GM12878 (cell line): ENCODE results near the gene LRRK1. TPM values are rescaled to one million over a fixed set of nuclear protein-coding genes. Genes with fewer than 3 reads are reported as not detected.

Source experiments
- ATAC-seq: fragments of 200-7000 bp; cut with Tn5 transposase; 3 replicates; pipeline ENCODE4 v1.9.1; 2020; ENCODE audit warnings: mild to moderate bottlenecking, moderate library complexity
- BruUV-seq: library from RNA; stranded (reverse); fragments of 400-500 nt; replicated peaks from 2 replicates; lab custom pipeline; 2021; lab: Mats Ljungman, UMichigan
- CTCF ChIA-PET: fragments of 300-600 bp; sonication (Branson Sonifier 250); formaldehyde crosslinking; extraction: SDS; loops from one replicate; lab custom pipeline; 2021; ENCODE audit warnings: inconsistent platforms; lab: Yijun Ruan, JAX
- POLR2A ChIA-PET: fragments of 350-600 bp; formaldehyde crosslinking; extraction: SDS; loops from one replicate; lab custom pipeline; 2021; ENCODE audit warnings: inconsistent platforms; lab: Charles Lee
- RAD21 ChIA-PET: fragments of 300-600 bp; sonication (Branson Sonifier 250); formaldehyde crosslinking; loops from one replicate; lab custom pipeline; 2023; ENCODE audit warnings: antibody characterized with exemption; ENCODE audit not compliant: unreplicated experiment; lab: Charles Lee
- SMC1A ChIA-PET: fragments of 300-600 bp; sonication (Branson Sonifier 250); formaldehyde crosslinking; loops from one replicate; lab custom pipeline; 2023; ENCODE audit not compliant: unreplicated experiment, uncharacterized antibody; lab: Charles Lee
- DNase-seq: peaks from one replicate; pipeline ENCODE4 v3.0.0-alpha.2; 2011; ENCODE audit warnings: low read depth, low spot score
- FAIRE-seq: peaks from 3 replicates; lab custom pipeline; 2011; peaks lifted over from hg19 to GRCh38; lab: Jason Lieb, UNC
- H2AFZ ChIP-seq: 2 replicates; pipeline ENCODE4 v1.6.0; 2011; ENCODE audit warnings: low read depth, low read length, control low read depth; ENCODE audit not compliant: control insufficient read depth
- H3K27ac ChIP-seq: 2 replicates; pipeline ENCODE4 v1.5.1; 2011; ENCODE audit warnings: control low read depth; ENCODE audit not compliant: control insufficient read depth, insufficient read depth
- H3K27me3 ChIP-seq, 2 experiments: replicated peaks in 1 of 2; 2 replicates each; pipeline versions ENCODE4 v1.6.0 to v1.6.1; 2011; ENCODE audit warnings: low read length in 1 of 2; ENCODE audit not compliant: control insufficient read depth in 2 of 2, insufficient read depth in 2 of 2
- H3K36me3 ChIP-seq, 2 experiments: 2 replicates each; pipeline ENCODE4 v1.5.1; 2011; ENCODE audit warnings: low read length in 1 of 2; ENCODE audit not compliant: control insufficient read depth in 2 of 2, insufficient read depth in 2 of 2
- H3K4me1 ChIP-seq: 2 replicates; pipeline ENCODE4 v1.6.1; 2011; ENCODE audit warnings: mild to moderate bottlenecking, low read length, moderate library complexity, mixed read lengths; ENCODE audit not compliant: control insufficient read depth, insufficient read depth
- H3K4me2 ChIP-seq: 2 replicates; pipeline ENCODE4 v1.6.0; 2011; ENCODE audit warnings: control low read depth; ENCODE audit not compliant: control insufficient read depth, insufficient read depth
- H3K4me3 ChIP-seq: fragments of 200-600 bp; sonication (generic); 2 replicates; pipeline ENCODE4 v1.5.1; 2016
- H3K79me2 ChIP-seq: 2 replicates; pipeline ENCODE4 v1.6.0; 2011; ENCODE audit warnings: low read length; ENCODE audit not compliant: control insufficient read depth, insufficient read depth
- H3K9ac ChIP-seq: 2 replicates; pipeline ENCODE4 v1.8.0; 2011; ENCODE audit warnings: low read length, control low read depth, mixed read lengths; ENCODE audit not compliant: control insufficient read depth, insufficient read depth
- H3K9me3 ChIP-seq: replicated peaks from 3 replicates; pipeline ENCODE4 v1.5.1; 2011; ENCODE audit warnings: mild to moderate bottlenecking, low read length; ENCODE audit not compliant: control insufficient read depth, insufficient read depth
- H4K20me1 ChIP-seq: 2 replicates; pipeline ENCODE4 v1.6.0; 2011; ENCODE audit not compliant: control insufficient read depth, insufficient read depth
- BHLHE40 ChIP-seq, 2 experiments: fragments of 450-650 bp in 1 of 2; IDR thresholded peaks; 2 replicates each; pipeline ENCODE4 v1.6.1; 2011 to 2017; ENCODE audit warnings: low read depth in 2 of 2, borderline replicate concordance in 1 of 2, improper control_type of control experiment in 1 of 2, low read length in 1 of 2, mild to moderate bottlenecking in 1 of 2
- EED ChIP-seq: sonication (generic); IDR thresholded peaks from 2 replicates; pipeline ENCODE4 v1.6.1; 2016; ENCODE audit warnings: antibody characterized with exemption, low read depth
- HDAC2 ChIP-seq: fragments of 200-600 bp; sonication (generic); IDR thresholded peaks from 2 replicates; pipeline ENCODE4 v1.6.1; 2017
- PML ChIP-seq: IDR thresholded peaks from 2 replicates; pipeline ENCODE4 v1.6.1; 2012; ENCODE audit warnings: low read length, inconsistent platforms
- POLR2A ChIP-seq: IDR thresholded peaks from 2 replicates; pipeline ENCODE4 v1.6.1; 2011; ENCODE audit warnings: low read depth, mild to moderate bottlenecking, low read length
- RAD21 ChIP-seq: IDR thresholded peaks from 2 replicates; pipeline ENCODE4 v1.6.1; 2011; ENCODE audit warnings: mild to moderate bottlenecking, low read depth, low read length, moderate library complexity; ENCODE audit not compliant: insufficient read depth
- RUNX3 ChIP-seq: IDR thresholded peaks from 2 replicates; pipeline ENCODE4 v1.6.1; 2012; ENCODE audit warnings: low read length, inconsistent platforms
- SREBF2 ChIP-seq: IDR thresholded peaks from 2 replicates; pipeline ENCODE4 v1.6.1; 2012; ENCODE audit warnings: mild to moderate bottlenecking, low read length
- ZBTB40 ChIP-seq: fragments of 450-650 bp; IDR thresholded peaks from 2 replicates; pipeline ENCODE4 v1.6.1; 2016; ENCODE audit warnings: mild to moderate bottlenecking, moderate library complexity, borderline replicate concordance
- WGBS: methylation state at CpG from one replicate; pipeline ENCODE4 v1.1.6; 2016; ENCODE audit warnings: low lambda C conversion rate; ENCODE audit not compliant: insufficient replicate concordance, insufficient coverage; ENCODE audit errors: missing lambda C conversion rate; 5-methylcytosine and 5-hydroxymethylcytosine counted together
- in situ Hi-C: fragments of 300-500 bp; cut with MboI; formaldehyde crosslinking; loops from 9 replicates; pipeline ENCODE4 v1.14.3; 2018; ENCODE audit warnings: mixed read lengths
- intact Hi-C: fragments of 100-400 bp; cut with micrococcal nuclease; formaldehyde crosslinking; loops from one replicate; pipeline ENCODE4 v1.14.2; 2022; ENCODE audit not compliant: unreplicated experiment
- polyA plus RNA-seq, 11 experiments: library from polyadenylated mRNA; depleted of rRNA in 4 of 11; unstranded in 6 of 11; stranded (reverse) in 5 of 11; fragments of >200 nt; fragmentation: Nextera tagmentation in 4 of 11; fragmentation: Illumina TruSeq in 1 of 11; extraction: Ambion mirVana in 4 of 11; extraction: Trizol in 1 of 11; gene quantifications; 1 replicate in 1 of 11; 2 replicates in 10 of 11; pipeline versions ENCODE4 v1.2.1 to v1.2.3, GENCODE V29; 2011 to 2016; ENCODE audit warnings: inconsistent platforms in 2 of 11, missing spikeins in 2 of 11, low read depth in 1 of 11
- total RNA-seq, 4 experiments: library from RNA; depleted of rRNA in 3 of 4; stranded (reverse); fragments of >200 nt in 3 of 4; fragmentation: Illumina TruSeq in 1 of 4; extraction: Trizol in 1 of 4; gene quantifications; 2 replicates each; pipeline versions ENCODE4 v1.2.1 to v1.2.3, GENCODE V29; 2013 to 2021
- TF ChIP-seq, protein P1 (sequence below): fragments of 450-650 bp; IDR thresholded peaks from 2 replicates; pipeline ENCODE4 v1.6.1; 2018; ENCODE audit warnings: mild to moderate bottlenecking, low read depth, moderate library complexity; ENCODE audit not compliant: partially characterized antibody
- TF ChIP-seq, protein P2 (sequence below): fragments of 450-650 bp; formaldehyde crosslinking; IDR thresholded peaks from 2 replicates; pipeline ENCODE4 v1.4.0; 2020; ENCODE audit warnings: mild to moderate bottlenecking, moderate library complexity

The LRRK1 gene
- total and polyA plus RNA-seq, 10 of the 15 experiments (the other 5 are each of a cell fraction or from before 2014, with no cell fraction given): 2.2 to 58.3 (median 17.9) TPM

- SMC1A ChIA-PET: interaction anchor here (0.6 to 11.7 kb wide), 29 partner anchors 9 to 405 kb away, joined by 3 to 316 read pairs (median 5); partner anchors contain the start of genes ASB7, LINS1 and LRRK1
- H3K9ac ChIP-seq: no peak overlapping the region
- CTCF ChIA-PET: interaction anchor here (0.6 to 19.8 kb wide), 47 partner anchors 9 to 634 kb away, joined by 3 to 567 read pairs (median 7); partner anchors contain the start of gene LRRK1
- DNase-seq: peak; percentile 27
- ATAC-seq: peak; percentile 77
- H3K4me2 ChIP-seq: peak overlapping the region; percentile 64
- RAD21 ChIA-PET: interaction anchor here (0.5 to 11.4 kb wide), 18 partner anchors 15 to 1079 kb away, joined by 3 to 287 read pairs (median 4); partner anchors contain the start of gene LRRK1
- BruUV-seq: no TSS peak
- no peaks in the 10 kb centered on the region for H4K20me1 ChIP-seq
- POLR2A ChIA-PET: interaction anchor here (0.5 to 3.3 kb wide), 3 partner anchors 10 to 117 kb away, joined by 3 to 60 read pairs (median 4); partner anchors contain the start of gene LRRK1
- no peak overlapping the region; the same call in 1 of the 2 replicates for H3K27ac ChIP-seq
- 29% methylated on average over 27 of the region's 27 CpGs for WGBS
- no peaks in the 10 kb centered on the region for H3K79me2 ChIP-seq
- peaks cover 5 to 23% of the 10 kb centered on the region in 2 experiments for H3K36me3 ChIP-seq
- peak; percentile 88 for FAIRE-seq
- H3K4me1 ChIP-seq: peaks cover 11% of the 10 kb centered on the region
- H3K4me3 ChIP-seq: no peak overlapping the region
- intact Hi-C loops (loop anchor here (1.0 to 2.0 kb wide), 2 partner anchors 89 to 334 kb away; no protein-coding TSS in a partner anchor), in situ Hi-C loops (loop anchor here (5.0 kb wide), 2 partner anchors 90 to 375 kb away; partner anchors contain the start of gene LRRK1)
- no peaks in the 10 kb centered on the region for H3K27me3 ChIP-seq
- H3K9me3 ChIP-seq: peaks cover 4% of the 10 kb centered on the region; the same call in 2 of the 3 replicates
- H2AFZ ChIP-seq: no peak overlapping the region; the same call in 1 of the 2 replicates
- TF ChIP-seq ZBTB40: no peak
- peak in 1 of 2 experiments; percentile 60; a peak in 1 of 4 replicates for TF ChIP-seq BHLHE40 (IDR thresholded peaks at IDR 0.05; ENCODE audit: borderline replicate concordance in 1 of 2, low read depth in 2 of 2, low read length in 1 of 2)
- TF ChIP-seq, protein P1, sequence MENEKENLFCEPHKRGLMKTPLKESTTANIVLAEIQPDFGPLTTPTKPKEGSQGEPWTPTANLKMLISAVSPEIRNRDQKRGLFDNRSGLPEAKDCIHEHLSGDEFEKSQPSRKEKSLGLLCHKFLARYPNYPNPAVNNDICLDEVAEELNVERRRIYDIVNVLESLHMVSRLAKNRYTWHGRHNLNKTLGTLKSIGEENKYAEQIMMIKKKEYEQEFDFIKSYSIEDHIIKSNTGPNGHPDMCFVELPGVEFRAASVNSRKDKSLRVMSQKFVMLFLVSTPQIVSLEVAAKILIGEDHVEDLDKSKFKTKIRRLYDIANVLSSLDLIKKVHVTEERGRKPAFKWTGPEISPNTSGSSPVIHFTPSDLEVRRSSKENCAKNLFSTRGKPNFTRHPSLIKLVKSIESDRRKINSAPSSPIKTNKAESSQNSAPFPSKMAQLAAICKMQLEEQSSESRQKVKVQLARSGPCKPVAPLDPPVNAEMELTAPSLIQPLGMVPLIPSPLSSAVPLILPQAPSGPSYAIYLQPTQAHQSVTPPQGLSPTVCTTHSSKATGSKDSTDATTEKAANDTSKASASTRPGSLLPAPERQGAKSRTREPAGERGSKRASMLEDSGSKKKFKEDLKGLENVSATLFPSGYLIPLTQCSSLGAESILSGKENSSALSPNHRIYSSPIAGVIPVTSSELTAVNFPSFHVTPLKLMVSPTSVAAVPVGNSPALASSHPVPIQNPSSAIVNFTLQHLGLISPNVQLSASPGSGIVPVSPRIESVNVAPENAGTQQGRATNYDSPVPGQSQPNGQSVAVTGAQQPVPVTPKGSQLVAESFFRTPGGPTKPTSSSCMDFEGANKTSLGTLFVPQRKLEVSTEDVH: no peak
- TF ChIP-seq, protein P2, sequence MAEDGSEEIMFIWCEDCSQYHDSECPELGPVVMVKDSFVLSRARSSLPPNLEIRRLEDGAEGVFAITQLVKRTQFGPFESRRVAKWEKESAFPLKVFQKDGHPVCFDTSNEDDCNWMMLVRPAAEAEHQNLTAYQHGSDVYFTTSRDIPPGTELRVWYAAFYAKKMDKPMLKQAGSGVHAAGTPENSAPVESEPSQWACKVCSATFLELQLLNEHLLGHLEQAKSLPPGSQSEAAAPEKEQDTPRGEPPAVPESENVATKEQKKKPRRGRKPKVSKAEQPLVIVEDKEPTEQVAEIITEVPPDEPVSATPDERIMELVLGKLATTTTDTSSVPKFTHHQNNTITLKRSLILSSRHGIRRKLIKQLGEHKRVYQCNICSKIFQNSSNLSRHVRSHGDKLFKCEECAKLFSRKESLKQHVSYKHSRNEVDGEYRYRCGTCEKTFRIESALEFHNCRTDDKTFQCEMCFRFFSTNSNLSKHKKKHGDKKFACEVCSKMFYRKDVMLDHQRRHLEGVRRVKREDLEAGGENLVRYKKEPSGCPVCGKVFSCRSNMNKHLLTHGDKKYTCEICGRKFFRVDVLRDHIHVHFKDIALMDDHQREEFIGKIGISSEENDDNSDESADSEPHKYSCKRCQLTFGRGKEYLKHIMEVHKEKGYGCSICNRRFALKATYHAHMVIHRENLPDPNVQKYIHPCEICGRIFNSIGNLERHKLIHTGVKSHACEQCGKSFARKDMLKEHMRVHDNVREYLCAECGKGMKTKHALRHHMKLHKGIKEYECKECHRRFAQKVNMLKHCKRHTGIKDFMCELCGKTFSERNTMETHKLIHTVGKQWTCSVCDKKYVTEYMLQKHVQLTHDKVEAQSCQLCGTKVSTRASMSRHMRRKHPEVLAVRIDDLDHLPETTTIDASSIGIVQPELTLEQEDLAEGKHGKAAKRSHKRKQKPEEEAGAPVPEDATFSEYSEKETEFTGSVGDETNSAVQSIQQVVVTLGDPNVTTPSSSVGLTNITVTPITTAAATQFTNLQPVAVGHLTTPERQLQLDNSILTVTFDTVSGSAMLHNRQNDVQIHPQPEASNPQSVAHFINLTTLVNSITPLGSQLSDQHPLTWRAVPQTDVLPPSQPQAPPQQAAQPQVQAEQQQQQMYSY: no peak
- 0 out of 2 replicates have a peak, but pooled peaks have one; percentile 10 for TF ChIP-seq RUNX3
- TF ChIP-seq HDAC2: no peak
- TF ChIP-seq PML: no peak
- TF ChIP-seq EED: peak; percentile 68; the same call in 1 of the 2 replicates
- no peak for TF ChIP-seq POLR2A
- TF ChIP-seq SREBF2: no peak
- peak; percentile 87 for TF ChIP-seq RAD21
Observed at GRCh38 chr15:101006931-101007691, 88.0 kb downstream of the LRRK1 start.
